Stromal cell of bone marrow (primary cell): Measurements from ENCODE around the gene BLOC1S1.

Experiments used
- DNase-seq: peaks from one replicate; pipeline ENCODE4 v3.0.0-alpha.2; 2012; ENCODE audit warnings: low read depth

The BLOC1S1 gene

DNA sequence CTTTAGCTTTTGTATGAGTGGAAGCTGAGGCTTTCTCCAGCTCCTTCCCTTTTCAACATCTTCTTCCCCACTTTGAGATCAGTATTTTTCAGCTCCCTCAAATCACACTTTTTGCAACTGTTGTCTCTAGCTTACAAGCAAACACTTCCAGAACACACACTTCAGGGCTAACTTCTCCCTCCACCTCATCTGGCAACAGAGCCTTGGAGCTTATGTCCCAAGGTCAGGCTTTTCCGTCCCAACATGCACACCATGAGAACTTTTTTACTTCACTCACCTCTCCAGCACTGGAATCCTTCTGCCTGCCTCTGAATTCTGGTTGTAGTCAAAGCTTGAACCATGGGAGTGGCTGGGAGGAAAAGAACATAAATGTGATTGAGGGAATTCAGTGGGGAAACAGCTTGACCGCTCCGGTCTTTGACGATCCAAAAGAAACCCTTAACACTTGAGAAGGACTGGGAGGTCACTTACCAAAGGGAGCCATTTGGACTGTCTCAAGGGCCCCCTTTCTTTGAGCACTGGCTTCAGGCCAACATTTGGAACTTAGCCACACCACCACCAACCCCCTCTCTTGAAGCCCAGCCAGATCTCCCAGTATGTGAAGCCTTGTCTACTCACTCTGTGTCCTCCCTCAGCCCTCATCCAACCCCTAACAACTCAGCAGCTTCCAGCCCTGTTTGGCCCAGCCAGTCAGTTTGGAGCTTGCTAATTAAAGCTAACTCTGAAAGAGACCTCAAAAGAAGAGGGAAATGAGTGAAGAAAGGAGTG lies 3.9 kb upstream of the BLOC1S1 start:
- no peak for DNase-seq

DNA sequence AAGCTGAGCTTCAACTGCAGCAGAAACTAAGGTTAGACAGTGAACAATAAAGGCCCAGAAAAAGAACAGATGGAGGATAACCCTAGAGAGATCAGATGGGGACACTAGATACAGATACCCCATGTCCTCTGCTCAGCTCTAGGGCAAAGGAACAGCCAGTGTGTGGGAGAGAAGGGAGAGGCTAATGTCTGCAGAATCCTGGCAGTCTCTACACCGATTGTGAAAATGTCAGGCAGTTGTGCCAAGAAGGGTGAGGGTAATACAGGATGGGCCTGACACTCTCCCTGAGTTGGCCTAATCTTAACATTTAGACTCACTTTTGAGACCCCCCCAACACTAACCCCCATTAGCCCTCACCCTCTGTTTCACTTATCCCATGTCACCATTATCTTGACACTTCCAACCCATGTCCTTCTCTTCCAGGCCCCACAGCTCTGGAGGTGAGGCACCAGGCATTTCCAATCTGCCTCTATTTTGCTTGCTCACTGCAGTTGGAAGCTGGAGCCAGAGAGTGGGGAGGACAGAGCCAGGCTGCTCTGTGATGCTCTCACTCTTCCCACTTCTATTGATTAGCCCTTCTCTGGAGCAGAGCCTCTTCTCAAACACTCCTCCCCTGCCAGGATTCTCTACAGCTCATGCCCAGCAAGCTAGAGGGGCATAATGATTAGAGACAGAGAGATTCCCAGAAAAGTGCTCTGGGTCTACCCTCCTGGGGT lies 3.0 kb upstream of the BLOC1S1 start:
- no peak for DNase-seq

DNA sequence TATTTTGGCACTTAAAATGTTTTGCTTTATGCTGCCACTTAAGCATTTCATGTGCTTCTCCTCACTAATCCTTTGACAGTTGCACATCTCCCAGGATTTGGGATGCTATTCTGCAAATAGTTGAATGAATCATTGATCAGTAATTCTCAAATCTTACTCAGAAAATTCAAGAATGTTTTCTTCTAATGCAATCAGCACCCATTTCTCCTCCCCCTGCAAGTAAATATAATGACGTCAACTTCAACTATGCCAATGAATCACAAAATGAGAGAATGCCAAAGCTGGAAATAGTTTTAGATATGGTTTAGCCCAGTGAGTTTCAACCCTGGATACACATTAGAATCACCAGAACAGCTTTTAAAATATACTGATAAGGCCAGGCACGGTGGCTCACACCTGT lies 2.1 kb upstream of the BLOC1S1 start:
- peak; percentile 86 for DNase-seq

DNA sequence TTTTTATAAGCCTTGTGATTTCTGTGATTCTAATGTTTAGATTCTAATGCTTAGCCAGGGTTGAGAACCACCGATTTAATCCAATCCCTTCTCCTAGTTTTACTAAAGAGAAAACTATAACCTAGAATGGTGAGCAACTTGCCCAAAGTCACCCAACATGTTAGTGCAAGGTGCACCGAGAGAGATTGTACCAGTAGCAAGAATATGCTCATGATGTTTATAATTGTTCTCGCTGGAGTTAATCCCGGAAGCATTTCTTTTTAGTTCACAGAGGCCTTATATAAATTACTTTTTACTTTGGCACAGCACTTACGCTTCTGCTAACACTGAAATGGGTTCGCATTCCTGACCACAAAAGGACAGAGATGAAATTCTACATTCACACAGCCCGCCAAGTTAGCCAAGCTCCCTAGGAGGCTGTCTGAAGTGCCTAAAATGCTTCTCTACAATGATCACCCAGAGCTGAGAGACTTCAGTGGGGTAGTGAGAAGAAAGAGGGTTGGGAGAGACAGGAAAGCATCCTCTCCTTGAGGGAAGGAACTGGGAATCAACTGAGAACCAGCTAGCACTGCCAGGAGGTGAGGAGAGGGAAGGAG lies 579 bp upstream of the BLOC1S1 start:
- no peak for DNase-seq

DNA sequence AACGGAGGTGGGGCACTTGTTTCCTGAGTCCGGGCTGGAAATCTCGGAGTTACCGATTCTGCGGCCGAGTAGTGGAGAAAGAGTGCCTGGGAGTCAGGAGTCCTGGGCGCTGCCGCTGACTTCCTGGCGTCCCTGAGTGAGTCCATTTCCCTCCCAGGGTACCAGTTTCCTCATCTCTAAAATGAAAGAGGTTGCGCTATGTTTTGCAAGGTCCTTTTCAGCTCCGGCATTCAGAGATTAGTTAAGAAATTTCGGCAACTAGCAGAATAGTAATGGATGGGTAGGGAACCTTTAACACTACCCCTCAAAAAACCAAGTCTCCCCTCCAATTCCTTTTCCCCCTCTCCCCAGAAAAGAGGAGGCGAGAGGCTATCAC lies 724 bp downstream of the BLOC1S1 start:
- DNase-seq, result no peak

DNA sequence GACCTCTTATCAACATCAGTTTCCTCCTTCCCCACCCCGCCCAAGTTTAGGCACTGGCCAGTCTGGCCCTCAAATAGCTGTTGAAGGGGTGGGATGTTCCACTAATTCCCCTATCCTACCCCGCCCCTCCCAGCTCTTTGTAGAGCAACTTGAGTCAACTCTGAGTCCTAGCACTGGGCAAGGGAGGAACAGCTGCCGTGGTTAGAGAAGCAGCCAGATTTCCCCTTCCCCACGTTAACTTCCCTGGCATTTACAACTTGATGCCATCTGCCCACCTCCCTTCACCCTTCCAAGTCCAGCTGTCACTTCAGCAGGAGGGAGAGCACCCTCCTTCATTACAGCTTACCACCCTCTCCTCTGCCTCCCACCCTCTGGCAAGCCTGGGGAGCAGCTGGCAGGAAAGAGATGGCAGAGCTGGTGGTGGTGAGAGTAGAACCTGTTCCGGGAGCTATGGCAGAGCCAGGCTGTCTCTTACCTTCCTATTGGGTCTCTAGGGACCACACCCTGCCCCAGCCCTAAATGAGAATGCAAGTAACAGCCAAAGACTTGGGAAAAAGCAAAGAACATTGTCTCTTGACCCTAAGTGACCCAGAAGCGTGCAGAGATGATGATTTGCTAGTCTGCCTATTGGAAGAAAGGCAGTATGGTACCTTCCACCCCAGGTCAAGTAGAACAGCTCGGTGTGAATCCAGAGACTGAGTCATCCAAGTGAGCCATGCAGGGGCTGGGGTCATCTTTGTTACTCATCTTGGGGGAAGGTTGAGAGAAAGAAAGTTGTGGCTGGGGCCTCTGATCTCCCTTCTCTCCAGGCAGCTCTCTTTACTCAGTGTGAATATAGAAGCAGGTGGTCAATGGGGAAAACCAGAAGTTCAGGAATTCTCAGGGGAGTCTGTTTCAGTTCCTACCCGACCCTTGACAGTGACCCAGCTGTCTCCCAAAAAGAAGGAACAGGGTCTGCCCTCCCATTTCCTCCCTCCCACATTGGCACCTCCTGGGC lies 1.5 kb downstream of the BLOC1S1 start:
- no peak for DNase-seq

DNA sequence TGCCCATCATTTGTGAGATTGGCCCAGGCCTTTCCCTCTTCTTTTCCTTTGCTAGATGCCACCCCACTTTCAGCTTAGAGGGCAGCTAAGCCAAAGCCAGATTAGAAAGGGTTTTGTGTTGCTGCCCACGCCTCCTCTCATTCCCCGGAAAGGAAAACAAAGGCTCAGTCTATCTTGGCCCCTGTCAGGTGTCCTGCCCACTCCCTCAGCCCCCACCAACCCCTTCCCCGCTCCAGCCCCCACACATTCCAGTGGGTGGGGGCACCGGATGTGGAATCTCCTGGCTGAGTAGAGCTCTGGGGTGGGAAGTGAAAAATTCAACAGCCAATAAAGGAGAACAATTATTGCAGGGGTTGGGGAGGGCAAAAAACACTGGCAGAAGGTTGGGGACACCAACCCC lies 2.2 kb downstream of the BLOC1S1 start:
- DNase-seq, result no peak

DNA sequence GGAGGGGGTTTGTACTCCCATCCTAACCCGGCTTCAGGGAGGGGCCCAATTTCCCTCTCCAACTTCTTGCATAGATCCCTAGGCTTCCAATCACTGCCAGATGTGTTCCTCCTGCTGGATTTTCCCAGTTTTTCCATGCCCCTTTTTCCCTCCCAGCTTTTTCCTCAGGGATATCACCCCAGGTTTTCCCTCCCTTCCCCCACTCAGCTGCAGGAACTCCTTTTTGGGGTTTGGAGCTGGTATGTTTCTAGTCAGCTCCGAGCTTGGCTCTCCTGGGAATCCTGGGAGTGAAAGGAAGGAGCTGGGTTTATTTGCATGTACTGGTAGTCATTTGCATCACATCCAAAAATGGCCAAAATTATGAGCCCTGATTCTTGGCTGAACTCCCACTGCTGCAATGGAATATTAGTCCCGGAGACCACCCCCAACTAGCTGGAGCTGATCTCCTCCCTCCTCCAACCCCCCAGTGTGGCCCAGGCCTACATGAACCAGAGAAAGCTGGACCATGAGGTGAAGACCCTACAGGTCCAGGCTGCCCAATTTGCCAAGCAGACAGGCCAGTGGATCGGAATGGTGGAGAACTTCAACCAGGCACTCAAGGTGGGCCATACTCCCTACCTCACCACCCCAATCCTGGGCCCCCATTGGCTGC lies 2.9 kb downstream of the BLOC1S1 start:
- DNase-seq, result peak; percentile 61

DNA sequence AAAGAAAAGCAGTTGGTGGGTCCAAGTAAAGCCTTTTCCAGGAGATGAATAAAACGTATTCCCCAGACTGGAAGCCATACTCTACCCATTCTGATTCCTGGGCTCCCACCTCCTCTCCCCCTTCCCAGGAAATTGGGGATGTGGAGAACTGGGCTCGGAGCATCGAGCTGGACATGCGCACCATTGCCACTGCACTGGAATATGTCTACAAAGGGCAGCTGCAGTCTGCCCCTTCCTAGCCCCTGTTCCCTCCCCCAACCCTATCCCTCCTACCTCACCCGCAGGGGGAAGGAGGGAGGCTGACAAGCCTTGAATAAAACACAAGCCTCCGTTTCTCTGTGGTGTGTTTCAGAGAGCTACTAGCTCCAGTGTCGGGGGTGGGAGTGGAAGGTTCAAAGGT lies 3.5 kb downstream of the BLOC1S1 start:
- DNase-seq, result no peak

DNA sequence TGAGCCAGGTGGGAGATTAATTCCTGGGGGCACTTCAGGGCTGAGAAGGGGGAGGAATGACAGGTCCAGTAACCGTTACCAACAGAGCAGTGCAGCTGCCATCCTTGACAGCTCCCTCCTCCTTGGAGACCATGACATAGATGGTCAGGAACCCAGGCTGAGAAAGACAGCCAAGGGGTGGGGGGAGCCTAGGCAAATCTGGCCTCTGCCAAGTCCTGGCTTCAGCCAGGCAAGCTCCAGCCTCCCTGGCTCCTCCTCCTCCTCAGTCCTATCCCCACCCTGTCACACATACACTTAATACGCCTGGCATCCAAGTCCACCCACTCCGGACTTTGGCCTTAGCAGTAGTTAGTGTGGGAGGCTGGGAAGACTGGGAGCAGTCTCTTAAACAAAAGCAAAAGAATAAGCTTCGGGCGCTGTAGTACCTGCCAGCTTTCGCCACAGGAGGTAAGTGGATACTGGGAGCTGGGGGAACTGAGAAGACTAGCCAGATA lies 4.3 kb downstream of the BLOC1S1 start, which contains the start of gene RDH5:
Gene RDH5 (plus strand): TSS at position 323 of the 494 bp plus-strand sequence. CDS start 792 bp downstream, outside the sequence.
- peak; percentile 91 for DNase-seq

DNA sequence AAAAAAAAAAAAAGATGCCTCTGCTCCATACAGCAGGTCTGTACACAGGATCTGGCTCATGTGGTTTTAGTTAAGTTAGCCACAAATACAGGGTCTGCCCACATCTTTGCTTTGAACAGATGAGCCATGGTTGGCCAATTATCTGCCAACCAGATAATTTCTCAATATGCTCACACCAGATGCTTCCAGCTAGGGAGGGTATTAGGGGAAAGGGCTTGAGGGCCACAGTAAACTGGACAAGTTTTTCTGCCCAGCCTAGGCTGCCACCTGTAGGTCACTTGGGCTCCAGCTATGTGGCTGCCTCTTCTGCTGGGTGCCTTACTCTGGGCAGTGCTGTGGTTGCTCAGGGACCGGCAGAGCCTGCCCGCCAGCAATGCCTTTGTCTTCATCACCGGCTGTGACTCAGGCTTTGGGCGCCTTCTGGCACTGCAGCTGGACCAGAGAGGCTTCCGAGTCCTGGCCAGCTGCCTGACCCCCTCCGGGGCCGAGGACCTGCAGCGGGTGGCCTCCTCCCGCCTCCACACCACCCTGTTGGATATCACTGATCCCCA lies 5.1 kb downstream of the BLOC1S1 start:
- peak; percentile 87 for DNase-seq

DNA sequence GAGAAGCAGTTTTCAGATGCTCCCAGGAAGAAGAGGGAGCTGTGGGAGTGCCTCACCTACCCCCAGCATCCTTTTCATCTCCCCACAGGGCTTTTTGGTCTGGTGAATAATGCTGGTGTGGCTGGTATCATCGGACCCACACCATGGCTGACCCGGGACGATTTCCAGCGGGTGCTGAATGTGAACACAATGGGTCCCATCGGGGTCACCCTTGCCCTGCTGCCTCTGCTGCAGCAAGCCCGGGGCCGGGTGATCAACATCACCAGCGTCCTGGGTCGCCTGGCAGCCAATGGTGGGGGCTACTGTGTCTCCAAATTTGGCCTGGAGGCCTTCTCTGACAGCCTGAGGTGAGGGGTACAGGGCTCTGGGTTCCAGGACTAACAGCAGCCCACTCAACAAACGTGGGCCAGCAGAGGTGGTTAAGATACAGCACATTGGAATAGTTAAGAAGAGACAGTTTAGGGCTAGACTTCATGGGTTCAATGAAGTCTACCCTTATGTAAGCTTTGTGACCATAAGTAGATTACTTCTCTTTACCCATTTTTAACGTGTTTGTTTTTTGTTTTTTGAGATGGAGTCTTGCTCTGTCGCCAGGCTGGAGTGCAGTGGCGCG lies 5.9 kb downstream of the BLOC1S1 start:
- no peak for DNase-seq

DNA sequence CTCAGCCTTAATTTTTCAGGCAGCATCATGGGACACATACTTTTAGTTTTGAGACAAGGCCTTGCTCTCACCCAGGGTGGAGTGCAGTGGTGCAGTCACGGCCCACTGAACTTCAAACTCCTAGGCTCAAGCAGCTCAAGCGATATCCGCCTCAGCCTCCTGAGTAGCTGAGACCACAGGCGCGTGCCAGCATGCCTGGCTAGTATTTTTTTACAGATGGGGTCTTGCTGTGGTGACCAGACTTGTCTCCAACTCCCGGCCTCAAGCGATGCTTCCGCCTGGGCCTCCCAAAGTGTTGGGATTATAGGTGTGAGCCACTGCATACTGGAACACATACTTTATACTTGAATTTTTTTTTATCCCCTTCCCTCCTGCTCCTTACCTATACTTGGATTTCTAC lies 7.1 kb downstream of the BLOC1S1 start:
- DNase-seq, result no peak

DNA sequence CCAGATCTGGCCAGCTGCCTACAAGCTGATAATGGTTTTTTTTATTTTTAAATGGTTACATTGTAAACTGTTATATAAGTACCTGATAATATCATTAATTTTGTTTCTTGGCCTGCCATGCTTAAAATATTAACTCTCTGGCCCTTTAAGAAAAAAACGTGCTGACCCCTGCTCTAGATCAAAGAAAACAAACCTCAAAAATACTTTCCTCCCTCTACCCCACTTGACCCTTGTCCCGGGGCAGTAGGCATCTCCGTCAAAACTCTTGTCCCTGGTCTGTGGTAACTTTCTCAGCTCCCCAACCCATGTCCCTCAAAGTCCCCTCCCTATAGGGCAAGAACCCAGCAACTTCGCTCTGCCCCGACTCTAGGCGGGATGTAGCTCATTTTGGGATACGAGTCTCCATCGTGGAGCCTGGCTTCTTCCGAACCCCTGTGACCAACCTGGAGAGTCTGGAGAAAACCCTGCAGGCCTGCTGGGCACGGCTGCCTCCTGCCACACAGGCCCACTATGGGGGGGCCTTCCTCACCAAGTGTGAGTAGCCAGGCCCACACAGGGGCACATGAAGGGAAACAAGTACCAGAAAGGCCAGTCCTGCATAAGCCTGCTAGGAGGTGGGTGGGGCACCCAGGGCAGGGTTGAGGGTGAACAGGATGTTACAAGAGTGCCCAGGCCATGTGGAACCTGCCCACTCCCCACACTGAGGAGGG lies 7.8 kb downstream of the BLOC1S1 start:
- no peak for DNase-seq

DNA sequence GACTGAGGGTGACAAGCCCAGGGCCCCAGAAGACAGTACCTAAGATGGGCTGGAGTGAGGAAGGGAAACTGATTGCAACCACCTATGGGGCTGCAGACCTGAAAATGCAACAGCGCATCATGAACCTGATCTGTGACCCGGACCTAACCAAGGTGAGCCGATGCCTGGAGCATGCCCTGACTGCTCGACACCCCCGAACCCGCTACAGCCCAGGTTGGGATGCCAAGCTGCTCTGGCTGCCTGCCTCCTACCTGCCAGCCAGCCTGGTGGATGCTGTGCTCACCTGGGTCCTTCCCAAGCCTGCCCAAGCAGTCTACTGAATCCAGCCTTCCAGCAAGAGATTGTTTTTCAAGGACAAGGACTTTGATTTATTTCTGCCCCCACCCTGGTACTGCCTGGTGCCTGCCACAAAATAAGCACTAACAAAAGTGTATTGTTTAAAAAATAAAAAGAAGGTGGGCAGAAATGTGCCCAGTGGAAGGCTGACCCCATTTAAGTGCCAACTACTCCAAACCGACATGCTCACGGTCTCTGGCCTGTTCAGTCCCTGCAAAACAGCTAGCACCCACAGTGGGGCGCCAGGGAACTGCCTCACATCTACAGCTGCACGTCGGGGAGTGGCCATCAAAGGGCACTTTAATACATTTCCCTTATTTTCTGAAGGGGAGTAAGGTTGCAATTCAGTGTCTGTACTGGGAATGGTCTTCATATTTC lies 8.5 kb downstream of the BLOC1S1 start:
- no peak for DNase-seq

DNA sequence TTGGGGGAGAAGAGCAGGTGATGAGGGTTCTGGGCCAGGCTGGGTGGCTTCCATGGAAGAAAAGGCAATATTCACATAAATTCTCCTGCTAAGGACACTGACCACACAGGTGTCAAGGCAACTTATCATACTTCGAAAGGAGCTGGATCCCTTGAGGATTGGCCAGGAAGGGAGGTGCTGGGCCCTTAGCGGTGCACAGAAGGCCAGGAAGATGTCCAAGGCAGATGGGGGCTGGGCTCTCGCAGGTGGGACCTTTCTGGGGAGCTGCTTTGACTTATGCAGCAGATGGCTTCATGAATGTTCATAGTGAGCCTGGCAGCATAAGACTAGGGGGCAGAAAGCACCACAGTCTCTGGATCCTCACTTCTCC lies 9.1 kb downstream of the BLOC1S1 start:
- DNase-seq, result no peak

DNA sequence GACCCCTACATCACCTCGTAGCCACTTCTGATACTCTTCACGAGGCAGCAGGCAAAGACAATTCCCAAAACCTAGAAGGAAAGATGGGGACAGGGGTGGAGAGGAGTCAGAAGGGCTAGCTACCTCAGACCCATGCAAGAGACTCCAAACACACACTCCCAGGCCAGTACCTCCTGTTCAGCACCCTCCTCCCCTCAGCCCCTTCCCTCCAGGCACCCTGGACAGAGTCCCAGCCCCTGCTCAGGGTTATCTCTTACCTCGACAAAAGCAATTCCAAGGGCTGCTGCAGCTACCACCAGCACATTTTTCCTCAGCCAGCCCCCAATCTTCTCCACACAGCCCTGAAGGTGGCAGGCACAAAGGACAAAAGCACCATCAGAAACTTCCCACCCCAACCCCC lies 9.7 kb downstream of the BLOC1S1 start:
- no peak for DNase-seq

DNA sequence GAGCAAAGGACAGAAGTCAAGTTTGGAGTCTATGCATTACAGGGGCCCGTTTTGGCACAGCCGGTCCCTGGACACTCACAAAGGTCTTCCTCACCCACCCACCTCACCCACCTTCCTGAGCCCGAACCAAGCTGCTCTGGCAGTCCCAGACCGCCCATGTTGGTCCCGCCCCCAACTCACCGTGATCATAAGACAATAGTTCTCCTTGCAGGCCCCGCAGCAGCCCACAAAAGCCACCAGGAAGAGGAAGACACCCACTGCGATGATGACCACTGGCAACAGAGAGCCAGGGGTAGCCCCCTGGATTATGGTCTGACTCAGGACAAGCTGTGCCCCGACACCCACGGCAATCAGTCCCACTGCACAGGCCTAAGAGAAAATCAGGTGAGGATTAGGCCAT lies 11.1 kb downstream of the BLOC1S1 start:
- no peak for DNase-seq

DNA sequence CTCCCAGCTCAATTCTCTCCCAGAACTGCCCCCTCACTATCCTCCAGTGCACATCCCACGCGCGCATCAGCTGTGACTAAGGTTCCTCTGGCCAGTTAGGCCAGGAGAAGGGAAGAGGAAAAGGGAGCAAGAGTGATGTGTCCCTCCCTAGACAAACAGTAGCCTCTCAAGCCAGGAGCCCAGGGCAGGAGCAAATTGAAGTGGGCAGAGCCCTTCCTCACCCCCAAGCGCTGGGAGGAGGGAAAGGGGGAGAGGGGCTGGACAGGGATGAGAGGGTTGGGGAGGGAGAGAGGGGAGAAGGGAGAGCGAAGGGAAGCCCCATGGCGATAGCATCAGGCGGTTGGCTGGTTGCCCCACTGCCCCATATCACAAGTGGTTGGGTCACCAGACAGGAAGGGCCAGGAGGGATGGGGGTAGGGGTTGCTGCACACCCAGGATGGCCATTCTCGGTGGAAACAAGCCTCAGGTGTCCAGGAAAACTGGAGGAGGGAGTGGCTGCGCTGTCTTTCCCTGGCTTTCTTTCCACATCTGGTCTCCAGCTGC lies 11.9 kb downstream of the BLOC1S1 start:
- no peak for DNase-seq
